Dedifferentiated amniotic fluid mesenchymal stem cell (primary cell): Measurements from ENCODE around the gene SKOR1.

Experiments used
- DNase-seq: peaks from one replicate; pipeline ENCODE4 v3.0.0-alpha.2; 2016; ENCODE audit errors: extremely low spot score

The SKOR1 gene

GRCh38 chr15:67832897-67833709 is 7.8 kb downstream of the SKOR1 start:
- no peak for DNase-seq

DNA sequence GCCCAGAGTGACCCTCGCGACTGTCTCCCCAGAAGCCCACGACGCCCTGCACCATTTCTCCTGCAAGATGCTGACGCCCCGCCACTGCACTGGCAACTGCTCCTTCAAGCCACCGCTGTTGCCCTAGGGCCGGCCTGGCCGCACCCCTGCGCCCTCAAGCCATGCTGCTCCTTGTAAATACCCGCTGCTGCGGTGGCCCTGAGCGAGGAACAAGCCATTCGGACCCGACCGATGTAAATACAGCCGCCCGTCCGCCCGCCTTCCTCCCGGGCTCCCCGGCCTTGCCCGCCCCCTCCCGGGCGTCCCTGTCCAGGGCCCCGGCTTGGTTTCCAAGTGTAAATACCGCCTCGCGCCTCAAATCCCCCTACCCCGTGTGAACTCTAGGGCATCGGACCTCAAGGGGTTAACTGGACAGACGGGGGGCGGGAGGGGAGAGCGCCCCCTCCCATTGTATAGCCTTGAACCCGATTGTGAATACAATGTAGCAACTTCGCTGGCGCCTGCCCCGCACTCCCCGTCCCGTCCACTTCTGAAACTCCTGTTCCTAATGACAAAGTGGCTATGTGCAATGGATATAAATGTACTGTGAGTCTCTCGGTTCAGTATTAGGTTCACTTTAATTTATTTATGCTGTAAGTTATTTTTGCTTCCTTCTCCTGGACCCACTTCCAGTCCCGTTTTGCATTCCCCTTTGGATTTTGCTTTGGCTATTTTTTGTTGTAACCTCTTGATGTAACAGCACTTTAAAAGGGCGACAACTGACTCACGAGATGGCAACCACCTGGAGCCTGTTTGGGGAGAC is 8.6 kb downstream of the SKOR1 start:
- no peak for DNase-seq

GRCh38 chr15:67834581-67835296 is 9.4 kb downstream of the SKOR1 start:
- DNase-seq = no peak

DNA sequence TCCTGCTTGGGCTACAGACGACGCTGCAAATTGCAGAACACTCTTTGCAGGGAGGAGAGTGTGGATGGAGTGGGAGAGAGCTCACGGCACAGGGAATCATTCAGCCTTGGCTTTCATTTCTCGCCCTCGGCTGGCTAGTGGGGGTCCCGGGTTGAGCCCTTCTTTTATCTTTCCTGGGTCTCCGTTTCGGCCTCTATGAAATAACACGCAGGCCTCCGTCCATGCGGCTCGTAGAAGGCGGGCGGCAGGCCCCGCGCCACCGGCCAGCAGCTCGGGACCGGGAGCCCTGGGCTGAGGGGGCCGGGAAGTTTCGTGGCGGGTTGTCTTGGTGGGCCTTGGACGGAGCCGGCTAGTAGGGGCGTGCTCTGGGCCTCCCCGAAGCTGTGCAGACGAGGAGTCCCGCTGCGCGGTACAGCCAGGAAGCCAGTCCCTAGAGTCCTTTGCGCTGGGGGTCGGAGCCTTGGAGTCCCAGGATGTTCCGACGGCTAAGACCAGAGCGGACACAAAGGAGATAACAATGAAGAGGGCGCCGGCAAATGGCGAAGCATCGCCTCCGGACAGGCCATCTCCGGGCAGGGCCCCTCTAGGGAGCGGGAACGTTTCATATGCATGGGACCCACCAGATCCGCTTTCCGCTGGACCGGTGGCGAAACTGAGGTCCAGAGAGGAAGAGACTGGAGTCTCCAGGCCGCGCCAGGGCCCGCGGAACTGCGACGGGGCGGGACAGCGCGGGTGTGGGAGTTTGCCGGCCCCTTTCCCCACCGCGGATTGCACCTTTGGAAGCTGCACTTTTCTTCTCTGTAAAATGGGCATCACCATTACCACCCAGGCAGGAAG is 10.2 kb downstream of the SKOR1 start:
- DNase-seq = no peak

GRCh38 chr15:67836134-67836455 is 10.8 kb downstream of the SKOR1 start:
- no peak for DNase-seq

DNA sequence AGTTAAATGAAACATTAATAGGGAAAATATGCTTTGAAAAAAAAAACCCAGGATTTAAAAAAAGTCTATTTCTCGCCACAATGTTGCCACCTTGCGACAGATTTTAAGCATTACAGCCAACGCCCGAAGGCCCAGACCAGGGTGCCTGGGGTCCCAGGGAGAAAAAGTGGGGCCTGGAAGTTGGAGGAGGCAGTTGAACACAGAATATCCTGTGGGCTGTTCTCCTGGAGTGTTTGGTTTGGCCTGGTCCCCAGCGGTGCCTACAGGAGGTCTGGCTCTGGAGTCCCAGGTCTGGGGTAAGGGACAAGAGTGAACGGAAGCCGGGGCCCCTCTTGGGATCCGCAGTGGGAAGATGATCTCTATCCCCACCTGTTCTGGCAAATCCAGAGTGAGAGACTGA is 11.2 kb downstream of the SKOR1 start:
- DNase-seq = peak; percentile 53

- no peak for DNase-seq
Observed at GRCh38 chr15:67836955-67837354, 11.6 kb downstream of the SKOR1 start.

- DNase-seq = no peak
Observed at GRCh38 chr15:67838789-67839332, 13.6 kb downstream of the SKOR1 start.

DNA sequence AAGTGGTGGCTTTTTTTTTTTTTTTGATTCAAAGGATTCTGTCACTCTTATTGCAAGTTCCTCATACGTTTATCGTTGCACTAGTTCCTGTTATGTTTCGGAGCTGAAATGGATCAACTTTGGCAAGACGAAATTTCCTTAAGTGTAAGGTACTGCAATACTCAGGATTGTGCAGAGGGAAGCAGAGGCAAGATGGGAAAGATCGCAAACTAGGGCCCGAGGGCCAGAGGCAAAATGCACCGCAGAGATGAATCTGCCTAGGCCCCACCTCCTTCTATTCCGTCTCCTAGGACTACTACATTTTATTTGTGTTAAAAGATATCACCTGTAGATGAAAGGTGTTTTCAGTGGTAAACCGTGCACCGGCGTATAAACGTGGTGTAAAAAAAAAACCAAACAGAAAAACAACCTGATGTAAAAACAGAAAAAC is 14.2 kb downstream of the SKOR1 start:
- peak; percentile 31 for DNase-seq

GRCh38 chr15:67839929-67840748 is 14.8 kb downstream of the SKOR1 start, which contains the start of gene RNU6-1:
TSS of gene RNU6-1 (minus strand) at chr15:67840045.
- DNase-seq = peak; percentile 89

GRCh38 chr15:67840749-67841512 is 15.6 kb downstream of the SKOR1 start:
- DNase-seq = no peak

- DNase-seq = no peak
Observed at GRCh38 chr15:67841513-67841762, 16.1 kb downstream of the SKOR1 start.

DNA sequence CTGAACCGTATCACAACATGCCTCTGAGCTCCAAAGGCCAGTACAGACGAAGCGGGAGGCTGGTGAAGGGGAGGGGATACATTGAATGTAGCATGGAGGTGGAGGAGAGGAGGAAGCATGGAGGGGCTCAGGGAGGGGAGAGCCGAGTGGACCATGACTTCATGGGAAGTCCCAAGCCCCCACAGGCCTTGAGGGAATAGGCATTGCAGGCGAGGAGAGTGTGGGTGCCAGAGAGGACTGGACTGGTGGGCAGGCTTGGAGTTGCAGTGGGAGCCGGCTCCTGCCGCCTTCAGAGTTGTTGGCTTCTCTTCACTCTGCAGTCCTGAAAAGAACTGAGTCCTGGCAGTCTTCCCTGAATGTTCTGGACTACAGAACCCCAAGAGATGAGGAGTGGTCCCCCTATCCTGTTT is 17.8 kb downstream of the SKOR1 start:
- DNase-seq = no peak

DNA sequence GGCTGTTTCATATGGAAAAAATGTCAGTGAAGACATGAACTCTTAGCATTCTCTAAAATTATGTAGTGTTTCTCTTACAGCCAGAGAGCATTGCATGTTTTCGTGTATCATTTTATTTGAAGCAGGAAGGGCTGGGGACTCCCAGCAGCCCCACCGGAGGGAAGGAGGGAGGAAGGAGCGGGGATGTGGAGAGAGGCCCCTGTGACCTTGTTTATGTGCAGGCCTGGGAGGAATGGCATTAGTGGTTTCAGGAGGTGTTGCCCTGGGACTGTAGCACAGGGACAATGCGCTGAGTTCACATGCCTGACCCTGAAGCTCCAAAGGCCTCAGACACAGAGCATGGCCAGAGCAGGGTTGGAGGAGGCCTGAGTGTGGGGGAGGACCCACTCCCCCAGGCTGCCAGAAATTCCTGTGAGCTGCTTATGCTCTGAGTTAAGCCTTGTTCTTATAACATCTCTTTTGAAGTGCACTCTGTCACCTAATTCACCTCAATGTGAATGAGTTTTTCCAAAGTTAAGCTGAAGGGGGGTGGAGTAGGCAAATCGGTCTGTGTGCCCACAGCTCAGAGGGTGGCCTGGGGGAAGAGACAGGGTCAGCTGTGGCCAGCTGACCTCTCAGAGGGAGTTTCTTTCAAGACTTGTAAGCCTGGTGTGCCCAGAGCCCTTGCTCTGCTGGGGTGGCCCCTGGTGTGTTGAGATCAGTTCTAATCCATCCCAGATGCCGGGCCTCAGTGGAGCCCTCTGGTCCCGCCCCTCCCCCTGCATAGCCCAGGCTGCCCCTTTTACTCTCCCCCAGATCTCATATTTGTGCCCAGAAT is 18.5 kb downstream of the SKOR1 start:
- DNase-seq = no peak

- DNase-seq = no peak
Observed at GRCh38 chr15:67845974-67846373, 20.7 kb downstream of the SKOR1 start.

GRCh38 chr15:67849538-67849937 is 24.2 kb downstream of the SKOR1 start:
- DNase-seq = no peak

GRCh38 chr15:67850336-67850735 is 25.0 kb downstream of the SKOR1 start:
- no peak for DNase-seq

DNA sequence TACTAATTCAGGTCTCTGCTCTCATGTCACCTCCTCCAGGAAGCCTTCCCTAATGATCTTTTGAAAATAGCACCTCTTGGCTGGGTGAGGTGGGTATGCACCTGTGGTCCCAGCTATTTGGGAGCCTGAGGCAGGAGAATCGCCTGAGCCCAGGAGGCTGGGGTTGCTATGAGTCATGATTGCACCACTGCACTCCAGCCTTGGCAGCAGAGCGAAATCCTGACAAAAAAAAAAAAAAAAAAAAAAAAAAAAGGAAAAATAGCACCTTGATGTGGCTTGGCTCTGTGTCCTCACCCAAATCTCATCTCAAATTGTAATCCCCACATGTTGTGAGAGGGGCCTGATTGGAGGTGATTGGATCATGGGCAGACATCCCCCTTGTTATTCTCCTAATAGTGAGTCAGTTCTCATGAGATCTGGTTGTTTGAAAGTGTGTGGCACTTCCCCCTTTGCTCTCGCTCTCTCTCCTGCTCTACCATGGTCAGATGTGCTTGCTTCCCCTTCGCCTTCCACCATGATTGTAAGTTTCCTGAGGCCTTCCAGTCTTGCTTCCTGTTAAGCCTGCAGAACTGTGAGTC is 25.8 kb downstream of the SKOR1 start:
- DNase-seq = no peak

GRCh38 chr15:67852418-67852817 is 27.1 kb downstream of the SKOR1 start:
- no peak for DNase-seq
